ENCODE results near the gene CDH22.

DNA sequence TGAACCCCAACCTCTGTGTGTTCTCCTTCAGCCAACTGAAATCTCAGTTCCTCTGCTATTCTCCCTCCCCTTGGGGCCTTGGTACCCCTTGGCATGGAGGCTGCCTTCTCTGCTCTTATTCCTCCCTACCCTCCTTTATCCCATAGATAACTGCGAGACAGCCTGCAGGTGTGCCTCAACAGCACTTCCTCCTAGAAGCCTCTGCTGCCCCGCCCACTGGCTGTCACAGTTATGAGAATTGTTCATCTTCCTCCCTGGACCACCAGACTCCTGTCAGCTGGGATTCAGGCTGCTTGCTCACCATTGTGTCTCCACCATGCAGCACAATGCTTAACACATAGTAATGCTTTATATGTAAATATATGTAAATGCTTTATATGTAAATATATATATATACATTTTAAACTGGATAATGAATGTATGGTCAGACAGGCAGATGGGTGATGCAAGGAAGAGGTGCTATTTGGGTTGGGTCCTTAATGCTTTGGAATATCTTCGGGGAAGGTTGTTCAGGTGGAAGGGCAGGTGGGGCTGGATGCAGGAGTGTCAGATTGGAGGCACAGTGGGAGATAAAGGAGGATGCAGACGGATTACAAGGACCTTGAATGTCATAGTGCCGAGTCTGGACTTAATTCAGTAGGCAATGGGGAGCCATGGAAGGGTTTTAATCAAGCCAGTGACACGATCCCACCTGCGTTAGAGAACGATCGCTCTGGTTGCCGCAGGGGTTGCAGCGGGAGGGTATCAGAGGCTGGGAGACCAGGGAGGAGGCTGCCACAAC is 4.9 kb downstream of the CDH22 start:
- TF ChIP-seq CTCF (conservative IDR thresholded peaks at IDR 0.05 in 1 of 2, IDR thresholded peaks at IDR 0.05 in 1 of 2; ENCODE audit: extremely low read depth in 1 of 2, insufficient read depth in 1 of 2, low read depth in 1 of 2, low read length in 2 of 2) (no peak), EZH2 (IDR thresholded peaks at IDR 0.05; ENCODE audit: borderline replicate concordance, low read length) (no peak)

Measured in mammary epithelial cell (primary cell).